ENCODE results near the gene SYNM.

SYNM gene

DNA sequence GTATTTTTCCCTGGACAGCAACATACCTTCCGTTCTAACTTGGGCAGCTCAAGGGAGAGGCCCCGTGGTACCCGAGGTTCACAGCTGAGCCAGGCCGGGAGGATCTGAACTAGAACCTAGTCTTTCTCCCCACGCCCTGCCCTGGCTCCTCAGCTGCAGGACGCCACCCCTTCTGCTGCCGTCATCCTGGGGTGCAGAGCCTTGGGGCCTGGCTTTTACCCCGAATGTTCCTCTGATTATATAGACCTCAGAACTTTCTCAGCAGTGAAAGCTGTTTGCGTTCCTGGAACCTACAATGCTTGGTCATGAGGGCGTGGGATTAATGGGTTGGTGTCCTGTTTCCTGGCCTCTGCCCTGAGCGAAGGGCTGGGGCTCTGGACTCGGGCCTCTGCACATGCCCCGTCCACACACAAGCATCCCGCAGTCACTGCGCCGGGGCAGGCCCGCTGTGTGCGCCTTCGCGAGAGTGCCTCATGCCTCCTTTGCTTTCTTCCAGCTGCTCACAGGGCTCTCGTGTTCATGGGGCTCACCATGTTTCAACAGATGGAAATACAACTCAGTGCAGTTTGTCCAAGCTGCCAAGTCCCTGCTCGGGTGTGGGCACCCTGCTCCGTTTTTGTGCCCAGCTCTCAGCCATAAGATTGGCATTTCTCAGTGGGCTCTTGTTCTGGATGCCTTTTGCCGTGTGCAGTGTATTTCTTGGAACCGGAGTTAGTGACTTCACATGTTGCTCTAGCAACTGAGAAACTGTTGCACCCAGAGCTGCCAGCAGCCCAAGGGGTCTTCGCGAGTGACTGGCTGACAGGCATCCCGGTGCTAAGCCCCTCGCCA lies 20.4 kb downstream of the SYNM start:
- DNase-seq, result no peak

DNA sequence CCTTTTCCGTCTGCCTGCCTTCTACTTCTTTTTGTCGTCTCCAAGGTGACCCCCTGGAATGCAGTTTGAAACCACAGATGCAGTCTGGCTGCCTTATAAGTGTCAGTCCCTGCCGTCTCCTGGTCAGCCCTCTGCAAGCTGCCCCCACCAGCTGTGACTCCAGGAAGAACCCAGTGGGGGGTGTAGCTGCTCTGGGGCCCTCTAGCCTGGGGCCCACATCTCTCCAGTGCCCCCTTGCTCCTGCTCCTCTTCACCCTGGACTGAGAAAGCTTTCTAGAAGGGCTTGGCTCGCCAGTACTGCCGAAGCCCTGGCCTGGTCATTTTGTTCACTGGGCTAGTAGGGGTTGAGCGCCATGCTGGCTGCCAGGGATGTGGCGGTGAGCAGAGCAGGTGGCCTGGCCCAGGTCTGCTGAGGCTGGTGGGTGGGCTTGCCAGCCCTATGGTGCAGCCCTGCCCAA lies 21.3 kb downstream of the SYNM start:
- DNase-seq, result no peak

GRCh38 chr15:99126930-99127329 lies 22.1 kb downstream of the SYNM start:
- DNase-seq, result no peak

- no peak for DNase-seq
Observed at GRCh38 chr15:99127773-99128172, 22.9 kb downstream of the SYNM start.

- DNase-seq, result no peak
Observed at GRCh38 chr15:99128411-99128810, 23.5 kb downstream of the SYNM start.

- DNase-seq, result no peak
Observed at GRCh38 chr15:99129644-99130043, 24.8 kb downstream of the SYNM start.

- no peak for DNase-seq
Observed at GRCh38 chr15:99130314-99130713, 25.4 kb downstream of the SYNM start.

GRCh38 chr15:99130765-99131440 lies 26.0 kb downstream of the SYNM start:
- DNase-seq, result no peak

DNA sequence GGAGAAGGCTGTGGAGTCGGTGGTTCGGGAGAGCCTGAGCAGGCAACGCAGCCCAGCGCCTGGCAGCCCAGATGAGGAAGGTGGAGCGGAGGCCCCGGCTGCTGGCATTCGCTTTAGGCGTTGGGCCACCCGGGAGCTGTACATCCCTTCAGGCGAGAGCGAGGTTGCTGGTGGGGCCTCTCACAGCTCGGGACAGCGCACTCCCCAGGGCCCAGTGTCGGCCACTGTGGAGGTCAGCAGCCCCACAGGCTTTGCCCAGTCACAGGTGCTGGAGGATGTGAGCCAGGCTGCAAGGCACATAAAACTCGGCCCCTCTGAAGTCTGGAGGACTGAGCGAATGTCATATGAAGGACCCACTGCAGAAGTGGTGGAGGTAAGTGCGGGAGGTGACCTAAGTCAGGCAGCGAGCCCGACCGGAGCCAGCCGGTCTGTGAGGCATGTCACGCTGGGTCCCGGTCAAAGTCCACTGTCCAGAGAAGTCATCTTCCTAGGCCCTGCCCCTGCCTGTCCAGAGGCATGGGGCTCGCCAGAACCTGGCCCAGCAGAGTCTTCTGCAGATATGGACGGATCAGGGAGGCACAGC lies 26.7 kb downstream of the SYNM start:
- DNase-seq, result no peak

GRCh38 chr15:99132122-99132521 lies 27.2 kb downstream of the SYNM start:
- DNase-seq, result no peak

GRCh38 chr15:99132634-99133287 lies 27.9 kb downstream of the SYNM start:
- DNase-seq, result no peak

DNA sequence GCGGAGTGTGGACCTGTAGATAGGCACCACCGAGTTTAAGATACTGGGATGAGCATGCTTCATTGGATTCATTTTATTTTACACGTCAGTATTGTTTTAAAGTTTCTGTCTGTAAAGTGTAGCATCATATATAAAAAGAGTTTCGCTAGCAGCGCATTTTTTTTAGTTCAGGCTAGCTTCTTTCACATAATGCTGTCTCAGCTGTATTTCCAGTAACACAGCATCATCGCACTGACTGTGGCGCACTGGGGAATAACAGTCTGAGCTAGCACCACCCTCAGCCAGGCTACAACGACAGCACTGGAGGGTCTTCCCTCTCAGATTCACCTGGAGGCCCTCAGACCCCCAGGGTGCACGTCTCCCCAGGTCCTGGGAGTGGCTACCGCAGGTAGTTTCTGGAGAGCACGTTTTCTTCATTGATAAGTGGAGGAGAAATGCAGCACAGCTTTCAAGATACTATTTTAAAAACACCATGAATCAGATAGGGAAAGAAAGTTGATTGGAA lies 29.5 kb downstream of the SYNM start:
- DNase-seq, result no peak

- no peak for DNase-seq
Observed at GRCh38 chr15:99135194-99135593, 30.3 kb downstream of the SYNM start.

- DNase-seq, result no peak
Observed at GRCh38 chr15:99137111-99137546, 32.2 kb downstream of the SYNM start.

GRCh38 chr15:99137877-99138276 lies 33.0 kb downstream of the SYNM start:
- no peak for DNase-seq

- DNase-seq, result no peak
Observed at GRCh38 chr15:99138491-99138982, 33.7 kb downstream of the SYNM start.

DNA sequence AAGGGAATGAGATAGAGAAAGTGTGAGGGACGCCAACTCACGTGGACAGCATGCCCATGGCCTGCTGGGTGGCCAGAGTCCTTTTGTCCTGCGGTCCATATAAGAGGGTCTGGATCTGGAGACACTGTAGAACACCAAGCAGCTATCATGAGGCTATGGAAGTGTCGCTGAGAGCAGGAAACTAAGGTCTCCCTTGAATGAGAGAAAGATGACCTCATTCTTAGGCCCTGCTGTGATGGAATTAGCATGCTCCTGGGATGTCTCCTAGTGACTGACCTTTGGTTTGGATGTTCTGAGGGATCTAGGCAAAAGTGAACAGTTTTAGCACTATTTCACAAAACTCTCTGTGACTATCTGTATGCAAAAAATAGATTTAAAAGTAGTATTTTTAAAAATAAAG lies 34.4 kb downstream of the SYNM start:
- no peak for DNase-seq

DNA sequence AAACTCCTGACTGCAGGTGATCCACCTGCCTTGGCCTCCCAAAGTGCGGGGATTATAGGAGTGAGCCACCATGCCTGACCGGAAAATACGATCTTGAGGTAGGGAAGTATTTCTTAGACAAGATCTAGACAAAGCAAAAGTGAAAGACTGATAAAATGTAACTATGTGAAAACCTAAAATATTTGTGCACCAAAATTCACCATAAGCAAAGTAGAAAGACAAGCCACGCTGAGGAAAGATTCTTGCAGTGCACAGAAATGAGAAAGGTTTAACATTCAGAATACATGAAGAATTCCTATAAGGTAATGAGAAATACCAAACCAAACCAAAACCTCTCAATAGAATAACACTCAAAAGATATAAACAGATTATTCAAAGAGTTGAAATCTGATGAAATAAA lies 35.7 kb downstream of the SYNM start:
- DNase-seq, result no peak

GRCh38 chr15:99141943-99142342 lies 37.1 kb downstream of the SYNM start:
- no peak for DNase-seq

DNA sequence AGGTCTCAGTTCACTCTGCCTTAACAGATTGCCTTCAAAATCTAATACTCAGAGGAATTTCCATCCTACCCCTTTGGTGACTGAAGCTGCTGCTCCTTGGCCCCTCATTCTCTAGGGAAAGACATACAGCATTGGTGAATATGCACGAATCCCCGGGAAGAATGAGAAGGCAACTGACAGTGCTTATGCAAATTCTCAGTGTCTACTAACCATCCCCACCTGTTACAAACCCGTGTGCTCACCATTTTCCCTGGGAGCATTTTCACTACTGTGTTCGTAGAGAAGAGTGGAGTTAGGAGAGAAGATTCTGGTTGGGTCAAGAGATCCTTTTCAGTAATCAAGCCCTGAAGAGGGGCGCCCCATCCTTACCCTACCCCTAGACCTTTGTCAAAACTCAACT lies 37.7 kb downstream of the SYNM start:
- DNase-seq, result no peak

DNA sequence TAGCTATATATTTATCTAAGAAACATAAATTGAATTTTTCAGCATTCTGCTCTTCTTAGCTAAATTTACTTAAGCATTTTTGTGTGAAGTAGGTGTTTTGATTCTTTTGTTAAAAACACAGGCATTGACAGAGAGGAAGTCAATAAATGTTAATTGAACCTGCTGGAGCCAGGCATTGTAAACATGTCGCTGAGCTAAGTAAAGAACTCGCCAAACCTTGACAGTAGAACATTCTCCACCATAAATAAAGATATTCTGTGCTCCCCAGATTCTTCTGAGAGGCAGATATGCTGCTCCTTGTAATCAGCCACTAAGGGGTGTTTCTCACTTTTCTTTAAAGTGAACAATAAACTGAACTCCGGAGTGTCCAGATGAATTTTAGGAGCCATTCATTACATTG lies 38.4 kb downstream of the SYNM start:
- DNase-seq, result no peak

GRCh38 chr15:99143655-99144610 lies 39.1 kb downstream of the SYNM start:
- no peak for DNase-seq

All from CD4-positive, alpha-beta T cell treated with Interferon gamma for 1 hour (primary cell).